ENCODE data around the gene ARHGAP32.
"Not testable (repeated sequence)": the region's sequence is repeated elsewhere in the genome, so short reads cannot be mapped to it uniquely, and the experiment has no call there.

ARHGAP32 gene

DNA sequence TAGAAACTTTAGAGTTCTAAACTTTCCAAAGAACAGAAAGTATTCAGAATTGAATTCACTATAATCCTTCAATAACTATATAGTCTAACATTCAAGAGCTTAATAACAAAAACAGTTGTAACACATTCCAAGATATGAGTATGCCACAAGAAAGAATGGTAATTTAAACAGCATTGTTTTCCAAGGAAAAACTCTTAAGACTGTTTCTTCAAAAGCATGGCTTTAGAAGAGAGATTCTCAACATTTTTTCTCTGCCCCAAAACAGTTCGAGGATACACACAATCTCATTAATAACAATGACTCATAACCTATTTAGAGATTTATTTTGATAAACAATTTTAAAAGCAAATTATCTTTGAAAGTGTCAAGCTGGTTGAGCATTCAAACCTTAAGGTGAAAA, 16.7 kb upstream of the ARHGAP32 start:
- no peak for TF ChIP-seq CTCF (IDR thresholded peaks at IDR 0.05; ENCODE audit: insufficient read depth, low read depth, low read length, missing control alignments)
- H3K4me3 ChIP-seq (ENCODE audit: low read length) = no peak overlapping the region
- DNase-seq (ENCODE audit: low read depth) = no peak

- H3K4me3 ChIP-seq (ENCODE audit: low read length) = no peak overlapping the region
- DNase-seq (ENCODE audit: low read depth) = no peak
- TF ChIP-seq CTCF (IDR thresholded peaks at IDR 0.05; ENCODE audit: insufficient read depth, low read depth, low read length, missing control alignments) = no peak
These were observed 12.2 kb upstream of the ARHGAP32 start for GRCh38 chr11:129204150-129204838.

- TF ChIP-seq CTCF (IDR thresholded peaks at IDR 0.05; ENCODE audit: insufficient read depth, low read depth, low read length, missing control alignments) = no peak
- no peak for DNase-seq (ENCODE audit: low read depth)
- H3K4me3 ChIP-seq (ENCODE audit: low read length) = no peak overlapping the region
These were observed 10.5 kb upstream of the ARHGAP32 start for GRCh38 chr11:129202646-129203045.

- DNase-seq (ENCODE audit: low read depth) = no peak
- no peak overlapping the region for H3K4me3 ChIP-seq (ENCODE audit: low read length)
- no peak for TF ChIP-seq CTCF (IDR thresholded peaks at IDR 0.05; ENCODE audit: insufficient read depth, low read depth, low read length, missing control alignments)
These were observed 3.6 kb upstream of the ARHGAP32 start for GRCh38 chr11:129195682-129196081.

GRCh38 chr11:129191649-129192048, 476 bp downstream of the ARHGAP32 start:
- peak overlapping the region; percentile 49 for H3K4me3 ChIP-seq (ENCODE audit: low read length)
- TF ChIP-seq CTCF (IDR thresholded peaks at IDR 0.05; ENCODE audit: insufficient read depth, low read depth, low read length, missing control alignments) = no peak
- DNase-seq (ENCODE audit: low read depth) = peak; percentile 87

DNA sequence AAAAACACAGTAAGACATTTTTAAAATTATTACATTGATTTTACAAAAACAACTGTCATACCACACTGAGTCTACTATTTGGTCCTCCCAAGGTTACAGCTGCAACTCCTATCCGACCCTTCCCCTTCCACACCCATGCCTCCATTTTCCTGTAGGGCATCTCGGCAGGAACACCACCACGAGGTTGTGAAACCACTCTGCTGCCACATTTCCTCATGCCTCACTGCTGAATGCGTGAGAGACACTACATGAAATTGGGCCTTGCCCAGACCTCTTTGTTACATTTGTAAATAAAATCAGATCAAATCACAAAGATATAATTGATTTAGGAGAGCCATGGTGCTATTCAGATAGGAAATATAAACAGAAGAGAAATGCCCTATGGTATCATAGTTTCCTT, 2.0 kb downstream of the ARHGAP32 start:
- peak; percentile 77 for DNase-seq (ENCODE audit: low read depth)
- peak; percentile 18 for TF ChIP-seq CTCF (IDR thresholded peaks at IDR 0.05; ENCODE audit: insufficient read depth, low read depth, low read length, missing control alignments)
- H3K4me3 ChIP-seq (ENCODE audit: low read length) = peak overlapping the region; percentile 49

GRCh38 chr11:129189646-129190045, 2.5 kb downstream of the ARHGAP32 start:
- peak; percentile 34 for DNase-seq (ENCODE audit: low read depth)
- no peak overlapping the region for H3K4me3 ChIP-seq (ENCODE audit: low read length)
- no peak for TF ChIP-seq CTCF (IDR thresholded peaks at IDR 0.05; ENCODE audit: insufficient read depth, low read depth, low read length, missing control alignments)

GRCh38 chr11:129185082-129185481, 7.0 kb downstream of the ARHGAP32 start:
- not testable (repeated sequence) for DNase-seq (ENCODE audit: low read depth); H3K4me3 ChIP-seq (ENCODE audit: low read length)
